Measurements from ENCODE around the gene LCN1. TPM values are rescaled to one million over a fixed set of nuclear protein-coding genes. Genes with fewer than 3 reads are reported as not detected.
"Not testable (repeated sequence)": the region's sequence is repeated elsewhere in the genome, so short reads cannot be mapped to it uniquely, and the experiment has no call there.

Gene LCN1
- total RNA-seq, 2 donors from 2014 or later: not detected

DNA sequence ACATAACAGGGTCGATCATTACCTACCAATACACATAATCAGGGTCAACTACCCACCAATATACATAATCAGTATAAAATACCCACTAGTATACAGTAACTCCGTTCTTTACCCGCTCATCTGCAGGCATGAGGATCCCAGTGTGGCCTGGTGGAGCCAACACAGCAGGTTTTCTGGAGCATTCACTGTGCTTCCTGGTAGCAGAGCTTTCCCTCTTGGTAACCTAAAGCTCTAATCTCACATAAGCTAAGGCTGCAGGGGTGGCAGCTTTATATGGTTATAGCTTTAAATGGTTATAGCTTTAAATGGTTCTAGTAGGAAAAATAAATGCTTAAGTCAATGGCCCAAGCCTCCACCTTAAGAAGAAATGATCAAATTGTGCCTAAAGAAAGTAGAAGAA is 11.9 kb downstream of the LCN1 start:
- Histone ChIP-seq H3K27ac (no peak overlapping the region), H3K27me3 (no peaks in the 10 kb centered on the region), H3K9me3 (no peaks in the 10 kb centered on the region), H3K9ac (ENCODE audit: low read depth in 2 of 2, low read length in 2 of 2) (no peak overlapping the region), H3K4me3 (no peak overlapping the region), H3K4me1 (no peaks in the 10 kb centered on the region), H3K36me3 (no peaks in the 10 kb centered on the region)
- TF ChIP-seq, protein P1, sequence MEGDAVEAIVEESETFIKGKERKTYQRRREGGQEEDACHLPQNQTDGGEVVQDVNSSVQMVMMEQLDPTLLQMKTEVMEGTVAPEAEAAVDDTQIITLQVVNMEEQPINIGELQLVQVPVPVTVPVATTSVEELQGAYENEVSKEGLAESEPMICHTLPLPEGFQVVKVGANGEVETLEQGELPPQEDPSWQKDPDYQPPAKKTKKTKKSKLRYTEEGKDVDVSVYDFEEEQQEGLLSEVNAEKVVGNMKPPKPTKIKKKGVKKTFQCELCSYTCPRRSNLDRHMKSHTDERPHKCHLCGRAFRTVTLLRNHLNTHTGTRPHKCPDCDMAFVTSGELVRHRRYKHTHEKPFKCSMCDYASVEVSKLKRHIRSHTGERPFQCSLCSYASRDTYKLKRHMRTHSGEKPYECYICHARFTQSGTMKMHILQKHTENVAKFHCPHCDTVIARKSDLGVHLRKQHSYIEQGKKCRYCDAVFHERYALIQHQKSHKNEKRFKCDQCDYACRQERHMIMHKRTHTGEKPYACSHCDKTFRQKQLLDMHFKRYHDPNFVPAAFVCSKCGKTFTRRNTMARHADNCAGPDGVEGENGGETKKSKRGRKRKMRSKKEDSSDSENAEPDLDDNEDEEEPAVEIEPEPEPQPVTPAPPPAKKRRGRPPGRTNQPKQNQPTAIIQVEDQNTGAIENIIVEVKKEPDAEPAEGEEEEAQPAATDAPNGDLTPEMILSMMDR (IDR thresholded peaks at IDR 0.05): no peak
- intact Hi-C loops (cut with DNase I): no loop called here
- no peak for DNase-seq

DNA sequence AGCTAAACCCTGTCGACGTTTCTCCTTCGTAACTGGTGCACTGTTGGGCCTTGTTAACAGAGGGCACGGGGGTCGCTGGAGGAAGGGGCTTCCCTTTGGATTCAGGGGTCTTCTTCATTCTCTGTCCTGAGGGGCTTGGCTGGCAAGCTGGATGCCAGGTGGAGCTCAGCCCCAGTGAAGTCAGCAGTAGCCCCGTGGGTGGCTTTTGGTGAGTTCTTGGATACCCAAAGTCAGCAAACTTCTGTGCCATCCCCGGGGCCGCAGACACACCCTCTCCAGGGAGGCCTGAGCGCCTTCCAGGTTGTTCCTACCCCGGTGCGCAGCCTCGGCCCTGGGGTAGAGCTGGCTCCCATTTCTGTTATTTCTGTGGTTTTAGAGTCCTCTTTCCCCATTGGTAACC is 12.4 kb downstream of the LCN1 start:
- Histone ChIP-seq H3K9ac (ENCODE audit: low read depth in 2 of 2, low read length in 2 of 2) (no peak overlapping the region), H3K27me3 (no peaks in the 10 kb centered on the region), H3K27ac (no peak overlapping the region), H3K36me3 (no peaks in the 10 kb centered on the region), H3K9me3 (no peaks in the 10 kb centered on the region), H3K4me1 (no peaks in the 10 kb centered on the region), H3K4me3 (no peak overlapping the region)
- TF ChIP-seq, protein P1 (IDR thresholded peaks at IDR 0.05): no peak
- DNase-seq: no peak
- intact Hi-C loops (cut with DNase I): no loop called here

DNA sequence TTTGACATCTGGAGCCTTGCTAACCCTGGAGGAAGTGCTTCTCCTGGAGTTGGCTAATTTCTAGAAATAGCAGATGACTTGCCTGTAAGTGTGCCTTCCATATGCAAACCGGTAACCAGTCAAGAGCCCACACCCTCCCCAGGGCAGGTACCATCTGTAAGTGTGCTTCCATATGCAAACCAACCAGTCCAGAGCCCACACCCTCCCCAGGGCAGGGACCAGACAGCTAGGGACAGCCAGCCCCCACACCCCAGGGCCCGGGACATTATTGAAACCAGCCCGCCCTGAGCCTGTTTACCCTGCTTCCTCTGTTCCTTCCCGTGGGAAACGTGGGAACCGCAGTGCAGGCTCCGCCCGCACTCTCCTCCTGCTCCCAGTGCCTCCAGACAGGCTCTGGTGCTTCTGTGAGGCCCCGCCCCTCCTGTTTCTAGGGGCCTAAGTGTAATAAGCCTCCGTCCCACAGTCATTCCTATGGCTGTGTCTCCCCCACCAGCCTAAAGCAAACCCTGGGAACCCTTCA is 13.0 kb downstream of the LCN1 start:
- H3K27ac ChIP-seq; H3K36me3 ChIP-seq; H3K4me3 ChIP-seq; H3K4me1 ChIP-seq; H3K27me3 ChIP-seq; intact Hi-C loops (cut with DNase I); DNase-seq; H3K9me3 ChIP-seq; H3K9ac ChIP-seq (ENCODE audit: low read depth in 2 of 2, low read length in 2 of 2): not testable (repeated sequence)

DNA sequence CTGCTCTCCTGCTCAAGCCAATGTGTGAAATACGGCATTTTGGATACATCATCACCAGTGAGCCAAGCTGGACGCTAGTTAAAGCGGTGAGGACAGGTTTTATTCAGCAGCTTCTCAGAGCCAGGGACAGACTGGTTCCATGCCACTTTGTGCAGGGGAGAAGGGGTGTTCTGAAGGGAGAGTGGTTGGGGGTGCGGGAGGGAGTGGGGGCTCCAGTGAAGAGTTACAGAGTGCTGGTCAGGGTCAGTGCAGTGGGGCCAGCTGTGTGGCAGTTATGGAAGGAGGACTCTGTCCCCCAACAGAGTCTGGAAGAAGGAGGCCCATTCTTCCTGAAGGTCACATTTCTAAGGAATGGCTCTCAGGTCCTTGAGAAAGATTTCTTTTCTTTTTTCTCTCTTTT is 13.6 kb downstream of the LCN1 start:
- H3K9me3 ChIP-seq; DNase-seq; H3K36me3 ChIP-seq; H3K4me1 ChIP-seq; H3K9ac ChIP-seq (ENCODE audit: low read depth in 2 of 2, low read length in 2 of 2); H3K27me3 ChIP-seq; intact Hi-C loops (cut with DNase I); H3K27ac ChIP-seq; H3K4me3 ChIP-seq: not testable (repeated sequence)

DNA sequence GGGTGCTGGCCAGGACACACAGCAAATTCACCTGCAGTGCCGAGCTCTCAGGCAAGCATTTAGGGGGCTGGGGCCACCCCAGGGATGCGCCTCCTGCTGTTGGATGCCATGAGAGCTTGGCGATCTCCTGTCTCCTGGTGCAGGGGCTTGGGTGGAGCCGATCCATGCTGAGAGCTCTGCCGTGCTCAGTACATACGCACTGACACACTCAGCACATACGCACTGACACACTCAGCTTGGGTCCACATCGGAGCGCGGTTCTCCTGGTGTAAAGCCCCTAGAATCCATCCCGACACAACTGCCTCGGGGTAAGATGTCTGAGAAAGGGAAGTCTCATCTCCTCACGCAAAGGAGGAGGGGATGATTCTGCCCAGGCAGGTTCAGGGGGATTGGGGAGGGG is 14.4 kb downstream of the LCN1 start:
- H3K36me3 ChIP-seq; H3K9me3 ChIP-seq; H3K27ac ChIP-seq; H3K27me3 ChIP-seq; H3K4me3 ChIP-seq; DNase-seq; H3K4me1 ChIP-seq; H3K9ac ChIP-seq (ENCODE audit: low read depth in 2 of 2, low read length in 2 of 2); intact Hi-C loops (cut with DNase I): not testable (repeated sequence)

DNA sequence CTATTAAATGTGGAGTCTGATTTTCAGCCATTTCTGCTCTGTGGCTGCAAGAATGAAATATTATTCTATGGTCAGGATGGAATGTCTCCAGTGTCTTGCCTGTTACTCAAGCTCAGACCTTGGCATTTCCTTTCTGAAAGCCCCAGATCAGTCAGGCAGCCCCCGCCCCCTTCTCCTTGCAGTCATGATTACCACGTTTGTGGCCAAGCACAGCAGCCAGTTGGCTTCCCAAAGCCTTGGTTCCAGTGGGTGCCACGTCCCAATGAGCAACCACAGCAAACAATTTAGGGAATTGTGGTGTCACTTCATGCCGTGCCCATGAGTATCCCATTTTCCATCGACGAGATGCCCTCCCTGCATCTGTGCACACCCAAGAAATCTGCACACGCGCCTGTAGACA is 15.0 kb downstream of the LCN1 start:
- no peaks in the 10 kb centered on the region for H3K9me3 ChIP-seq
- no peaks in the 10 kb centered on the region for H3K27me3 ChIP-seq
- no peak overlapping the region for H3K27ac ChIP-seq
- H3K4me3 ChIP-seq: no peak overlapping the region
- TF ChIP-seq, protein P1 (IDR thresholded peaks at IDR 0.05): no peak
- H3K4me1 ChIP-seq: no peaks in the 10 kb centered on the region
- no peak overlapping the region for H3K9ac ChIP-seq (ENCODE audit: low read depth in 2 of 2, low read length in 2 of 2)
- intact Hi-C loops (cut with DNase I): no loop called here
- no peaks in the 10 kb centered on the region for H3K36me3 ChIP-seq
- DNase-seq: no peak

DNA sequence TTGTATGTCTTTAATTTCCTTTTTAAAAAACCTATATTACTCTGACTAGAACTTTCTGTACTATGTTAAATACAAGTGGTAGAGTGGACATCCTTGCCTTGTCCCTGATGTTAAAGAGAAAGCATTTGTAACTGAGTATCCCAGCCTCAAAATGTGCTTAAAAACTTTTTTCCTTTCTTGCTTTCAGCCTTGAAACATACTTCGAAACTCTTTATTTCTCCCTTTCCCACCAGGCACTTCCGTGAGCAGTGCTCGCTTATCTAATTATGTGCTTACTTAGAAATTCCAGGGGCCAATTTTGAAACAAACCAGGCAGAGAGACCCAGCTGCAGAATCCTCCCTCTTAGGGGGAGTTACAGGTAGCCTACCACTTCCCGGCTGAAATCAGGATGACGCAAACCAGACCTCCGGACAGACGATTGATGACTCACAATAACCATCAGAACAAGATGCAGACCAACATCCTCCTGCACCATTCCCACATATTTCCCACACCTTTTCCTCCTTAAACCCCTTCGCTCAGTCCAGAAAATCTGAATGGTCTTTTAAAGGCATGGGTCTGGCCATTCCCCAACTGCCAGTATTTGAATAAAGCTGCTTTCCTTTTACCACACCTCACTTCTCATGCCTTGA is 22.1 kb downstream of the LCN1 start:
- H3K27ac ChIP-seq; H3K9ac ChIP-seq (ENCODE audit: low read depth in 2 of 2, low read length in 2 of 2); H3K27me3 ChIP-seq; H3K9me3 ChIP-seq; H3K4me3 ChIP-seq; H3K4me1 ChIP-seq; H3K36me3 ChIP-seq; DNase-seq; intact Hi-C loops (cut with DNase I): not testable (repeated sequence)
